ENCODE measurements around the gene ANKS1A. TPM values are rescaled to one million over a fixed set of nuclear protein-coding genes. Genes with fewer than 3 reads are reported as not detected.

ANKS1A gene
- total and polyA plus RNA-seq, 2 experiments from 2014 or later, result 12.1 to 31.9 TPM

GRCh38 chr6:34974249-34974642, 85.2 kb downstream of the ANKS1A start (continued):
- TF ChIP-seq ZNF462 (CRISPR knock-in tag; IDR thresholded peaks at IDR 0.05), result no peak
- no peak for TF ChIP-seq CTCF (conservative IDR thresholded peaks at IDR 0.05; ENCODE audit: low read depth in 2 of 2)

- no peak for ATAC-seq
- TF ChIP-seq JUNB (IDR thresholded peaks at IDR 0.05; ENCODE audit: unreplicated experiment) (no peak), STAT1 (IDR thresholded peaks at IDR 0.05; ENCODE audit: unreplicated experiment) (no peak), CTCF (conservative IDR thresholded peaks at IDR 0.05; ENCODE audit: low read depth in 2 of 2) (no peak), NANOG (IDR thresholded peaks at IDR 0.05; ENCODE audit: borderline replicate concordance) (no peak), ZNF331 (CRISPR knock-in tag; IDR thresholded peaks at IDR 0.05; ENCODE audit: low read depth) (no peak), EZH2 (IDR thresholded peaks at IDR 0.05; ENCODE audit: low read depth, unreplicated experiment) (no peak), EZH2phosphoT487 (IDR thresholded peaks at IDR 0.05; ENCODE audit: unreplicated experiment) (no peak), ZNF114 (CRISPR knock-in tag; IDR thresholded peaks at IDR 0.05) (no peak)
Observed at GRCh38 chr6:34976239-34976638, 87.2 kb downstream of the ANKS1A start.

More at GRCh38 chr6:34976239-34976638, 87.2 kb downstream of the ANKS1A start:
- peaks cover 6% of the 10 kb centered on the region; the same call in 1 of the 2 replicates for H4K20me1 ChIP-seq (replicated peaks; ENCODE audit: insufficient read depth)
- Mint-ChIP-seq H3K27me3 (ENCODE audit: insufficient read depth, low read depth, poor library complexity) (no peaks in the 10 kb centered on the region), H3K9me3 (no peaks in the 10 kb centered on the region), H3K36me3 (ENCODE audit: low read depth) (no peaks in the 10 kb centered on the region), H3K4me3 (no peak overlapping the region), H3K27ac (no peak overlapping the region), H3K4me1 (peaks cover 3% of the 10 kb centered on the region)
- no peaks in the 10 kb centered on the region for H3K4me1 ChIP-seq (ENCODE audit: insufficient read depth)
- H3K9me2 ChIP-seq (ENCODE audit: insufficient read depth), result no peaks in the 10 kb centered on the region
- no peak for DNase-seq (ENCODE audit: low spot score)
- H3K27me3 ChIP-seq (ENCODE audit: insufficient read depth), result no peaks in the 10 kb centered on the region
- H3K27ac ChIP-seq (ENCODE audit: low read depth), result no peak overlapping the region
- H2AFZ ChIP-seq, result no peak overlapping the region
- H3K4me3 ChIP-seq, result no peak overlapping the region
- no peaks in the 10 kb centered on the region for H3K79me2 ChIP-seq (replicated peaks; ENCODE audit: insufficient read depth)
- no peaks in the 10 kb centered on the region; the same call in 1 of the 2 replicates for H3F3A ChIP-seq (replicated peaks; ENCODE audit: low read depth)
- no peaks in the 10 kb centered on the region for H3K36me3 ChIP-seq (ENCODE audit: insufficient read depth)
- no peak overlapping the region for H3K4me2 ChIP-seq

All from GM23338 (cell line).